ENCODE results near the gene GPAM. TPM values are rescaled to one million over a fixed set of nuclear protein-coding genes. Genes with fewer than 3 reads are reported as not detected.

The GPAM gene
- polyA plus RNA-seq, 1 of the 3 experiments (the other 2 are of a cell fraction): 2.1 TPM

GRCh38 chr10:112227331-112227987 is 43.9 kb upstream of the GPAM start:
- WGBS (ENCODE audit: low lambda C conversion rate): 25% methylated on average over 6 of the region's 6 CpGs
- POLR2A ChIA-PET: interaction anchor here (1.4 kb wide), 1 partner anchor 12 kb away, joined by 3 read pairs; no protein-coding TSS in a partner anchor
- Histone ChIP-seq H4K20me1 (ENCODE audit: insufficient read depth) (no peaks in the 10 kb centered on the region), H2AFZ (ENCODE audit: low read depth) (no peak overlapping the region), H3K4me2 (no peak overlapping the region), H3K36me3 (replicated peaks in 1 of 2; ENCODE audit: control insufficient read depth in 1 of 2, insufficient read depth in 2 of 2, low read length in 1 of 2) (no peaks in the 10 kb centered on the region), H3K4me3 (ENCODE audit: low read depth in 2 of 2, low read length in 1 of 2) (no peak overlapping the region), H3K9ac (no peak overlapping the region), H3K79me2 (ENCODE audit: insufficient read depth) (no peaks in the 10 kb centered on the region), H3K9me3 (no peaks in the 10 kb centered on the region), H3K27me3 (ENCODE audit: insufficient read depth) (no peaks in the 10 kb centered on the region), H3K27ac (ENCODE audit: low read depth in 2 of 2, low read length in 1 of 2) (no peak overlapping the region), H3K4me1 (ENCODE audit: control insufficient read depth in 1 of 2, insufficient read depth in 2 of 2, low read depth in 1 of 2, low read length in 1 of 2) (peaks cover 0 to 14% of the 10 kb centered on the region in 2 experiments; a peak in 1 of 4 replicates), H3K9me2 (no peaks in the 10 kb centered on the region), H3F3A (replicated peaks; ENCODE audit: insufficient read depth) (no peaks in the 10 kb centered on the region)
- no peak for DNase-seq
- CTCF ChIA-PET: interaction anchor here (0.7 to 1.6 kb wide), 3 partner anchors 10 to 91 kb away, joined by 3 to 5 read pairs (median 3); no protein-coding TSS in a partner anchor
- no peak for TF ChIP-seq ELF1 (IDR thresholded peaks at IDR 0.05)
- TF ChIP-seq SIN3A (IDR thresholded peaks at IDR 0.05; ENCODE audit: borderline replicate concordance, low read depth, low read length): no peak
- TF ChIP-seq TAF1 (IDR thresholded peaks at IDR 0.05; ENCODE audit: borderline replicate concordance, low read depth, low read length): no peak
- TF ChIP-seq ZBTB33 (IDR thresholded peaks at IDR 0.05; ENCODE audit: borderline replicate concordance, low read depth): no peak
- TF ChIP-seq MXI1 (IDR thresholded peaks at IDR 0.05; ENCODE audit: low read depth, low read length): no peak
- no peak for TF ChIP-seq TCF12 (IDR thresholded peaks at IDR 0.05)
- TF ChIP-seq NRF1 (IDR thresholded peaks at IDR 0.05; ENCODE audit: low read depth, low read length): no peak
- TF ChIP-seq USF1 (IDR thresholded peaks at IDR 0.05; ENCODE audit: borderline replicate concordance, low read depth): no peak
- TF ChIP-seq EZH2phosphoT487 (IDR thresholded peaks at IDR 0.05; ENCODE audit: borderline replicate concordance, low read depth): no peak
- no peak for TF ChIP-seq CHD2 (IDR thresholded peaks at IDR 0.05; ENCODE audit: low read length, partially characterized antibody)
- no peak for TF ChIP-seq TEAD4 (IDR thresholded peaks at IDR 0.05; ENCODE audit: borderline replicate concordance, insufficient read depth)
- no peak for TF ChIP-seq YY1 (IDR thresholded peaks at IDR 0.05; ENCODE audit: low read depth)
- TF ChIP-seq JUND (IDR thresholded peaks at IDR 0.05): no peak
- TF ChIP-seq FOXM1 (IDR thresholded peaks at IDR 0.05; ENCODE audit: low read depth): no peak

All from SK-N-SH (cell line).